GM18502 (cell line): ENCODE results near the gene PARP12.

ENCODE experiments used
- ATAC-seq: cut with Tn5 transposase; IDR thresholded peaks from one replicate; pipeline ENCODE4 v1.9.1; 2021; ENCODE audit warnings: mild to moderate bottlenecking; ENCODE audit not compliant: unreplicated experiment, poor library complexity

PARP12 gene

GRCh38 chr7:140039896-140040295, 22.9 kb downstream of the PARP12 start:
- no peak for ATAC-seq

DNA sequence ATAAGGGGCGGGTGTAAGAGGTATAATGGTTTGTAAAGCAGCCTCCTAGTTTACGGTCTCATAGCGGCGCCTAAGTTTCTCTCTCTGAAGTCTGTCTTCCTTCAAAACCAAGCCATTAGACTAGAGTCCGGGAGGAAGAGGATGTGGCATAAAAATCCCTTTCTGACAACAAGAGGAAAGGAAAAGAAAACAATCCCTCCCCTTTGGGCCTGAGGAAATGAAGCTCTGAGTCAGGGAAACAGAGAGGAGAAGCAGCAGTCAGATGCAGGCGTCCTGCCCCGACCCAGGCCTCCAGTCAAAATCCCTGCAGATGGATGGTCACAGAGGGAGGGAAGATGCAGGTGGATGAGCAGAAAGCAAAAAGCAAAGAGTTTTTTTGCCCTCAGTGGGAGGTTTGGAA, 23.7 kb downstream of the PARP12 start:
- ATAC-seq: no peak

DNA sequence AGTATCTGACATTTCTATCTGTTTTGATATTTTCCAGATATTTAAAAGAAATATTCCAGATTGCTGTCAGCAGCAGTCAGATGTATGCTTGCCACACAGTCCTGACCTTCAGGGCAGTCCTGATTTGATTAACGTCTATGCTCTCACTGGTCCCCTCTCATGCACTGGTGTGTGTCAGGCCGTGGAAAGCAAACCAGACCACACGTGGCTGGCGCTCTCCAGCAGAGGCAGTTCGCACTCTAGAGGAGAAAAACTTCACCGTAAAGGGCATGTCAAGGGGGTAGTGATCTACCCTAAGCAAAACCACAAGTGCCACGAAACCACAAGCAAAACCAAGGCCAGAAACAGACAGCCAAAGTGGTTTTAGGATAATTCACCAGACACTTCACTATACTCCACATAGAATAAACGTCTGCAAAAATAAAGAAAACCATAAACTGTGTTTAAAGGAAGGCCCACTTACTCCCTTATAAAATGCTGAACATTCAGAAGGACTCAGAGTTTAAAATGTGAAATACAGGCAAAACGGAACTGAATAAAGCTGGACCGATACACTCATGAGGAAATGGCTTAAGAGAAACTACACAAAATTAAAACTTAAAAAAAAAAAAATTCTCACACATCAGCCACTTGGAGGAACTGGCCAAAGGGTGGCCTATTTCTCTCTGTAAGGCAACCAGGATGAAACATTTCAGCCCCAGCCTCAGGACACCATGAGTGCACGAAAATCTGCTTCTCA, 26.4 kb downstream of the PARP12 start:
- no peak for ATAC-seq

- ATAC-seq: no peak
These were observed 27.1 kb downstream of the PARP12 start for GRCh38 chr7:140035400-140036223.

DNA sequence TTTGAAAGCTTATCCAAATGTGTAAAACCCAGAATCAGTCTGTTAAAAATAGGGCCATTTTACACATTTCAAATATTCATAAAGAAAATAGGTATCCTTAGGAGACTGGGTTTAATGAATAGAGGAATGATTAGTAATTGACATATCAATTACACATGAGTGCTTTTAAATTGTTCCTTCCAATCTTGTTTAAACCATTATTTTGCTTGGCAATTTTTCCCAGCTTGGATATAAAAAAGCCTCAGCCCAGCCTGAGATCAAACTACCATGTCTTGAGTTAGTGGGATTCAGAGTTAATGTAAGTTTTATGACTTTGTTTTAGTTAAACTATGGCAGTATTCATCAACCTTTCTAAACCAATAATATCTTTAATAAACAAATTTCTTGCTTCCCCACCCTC, 28.3 kb downstream of the PARP12 start:
- no peak for ATAC-seq

DNA sequence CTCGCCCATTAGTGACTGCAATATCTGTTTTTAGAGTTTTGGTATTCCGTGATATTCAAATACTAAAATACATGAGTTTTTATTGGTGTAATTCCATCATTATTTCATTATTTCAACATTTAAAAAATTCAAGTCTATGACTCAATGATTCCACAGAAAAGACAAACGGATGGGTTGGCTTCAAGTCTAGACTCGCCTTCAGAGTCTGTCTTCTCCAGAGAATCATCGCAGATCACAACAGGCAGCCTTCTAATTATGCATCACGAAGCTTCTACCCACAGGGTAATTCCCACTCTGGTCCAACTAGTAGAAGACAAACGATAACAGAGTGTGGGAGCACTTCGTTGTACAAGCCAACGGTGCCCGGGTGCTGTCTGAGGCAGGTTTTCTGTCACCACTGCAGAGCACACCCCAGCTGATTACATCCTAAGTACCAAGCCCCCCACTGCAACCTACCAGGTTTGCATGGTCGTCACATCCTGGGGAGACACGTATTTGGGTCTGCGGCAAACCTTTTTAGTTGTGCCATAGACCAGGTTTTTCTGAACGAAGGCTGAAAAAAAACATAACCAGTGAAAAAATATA, 28.9 kb downstream of the PARP12 start:
- ATAC-seq: no peak

DNA sequence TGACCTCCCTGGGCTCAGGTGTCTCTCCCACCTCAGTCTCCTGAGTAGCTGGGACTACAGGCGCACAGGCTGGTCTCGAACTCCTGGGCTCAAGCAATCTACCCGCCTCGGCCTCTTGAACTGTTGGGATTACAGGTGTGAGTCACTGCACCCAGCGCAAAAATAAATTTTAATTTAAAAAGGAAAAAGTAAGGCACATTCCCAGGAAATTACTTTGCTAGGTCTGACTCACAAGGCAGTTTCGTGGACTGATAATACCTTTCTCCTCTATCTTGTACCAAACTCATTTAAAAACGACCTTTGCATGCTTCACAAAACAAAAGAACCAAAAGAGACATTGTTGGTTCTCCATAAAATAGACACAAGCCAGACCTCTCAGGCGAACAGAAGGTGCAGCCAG, 29.7 kb downstream of the PARP12 start:
- no peak for ATAC-seq

- no peak for ATAC-seq
These were observed 31.4 kb downstream of the PARP12 start for GRCh38 chr7:140031364-140031763.

- no peak for ATAC-seq
These were observed 33.7 kb downstream of the PARP12 start for GRCh38 chr7:140029072-140029471.

- ATAC-seq: no peak
These were observed 34.4 kb downstream of the PARP12 start for GRCh38 chr7:140028311-140028710.

DNA sequence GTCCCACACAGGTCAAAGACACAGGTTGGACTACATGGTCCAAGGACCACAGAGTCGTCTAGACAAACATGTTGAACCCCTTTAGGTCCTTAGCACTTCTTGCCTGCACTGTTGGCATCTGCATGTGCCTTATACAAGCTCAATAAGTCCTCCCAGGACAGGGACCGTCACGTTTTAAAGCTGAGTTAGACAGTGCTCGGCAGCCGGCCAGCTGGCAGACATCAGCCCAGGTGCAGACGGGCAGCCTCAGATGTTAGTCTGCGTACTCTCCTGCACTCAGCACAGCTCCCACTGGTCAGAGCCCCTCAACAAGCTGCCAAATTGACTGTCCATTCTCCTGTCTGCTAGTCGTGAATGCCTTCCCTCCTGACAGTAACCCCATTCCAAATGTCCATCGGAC, 34.9 kb downstream of the PARP12 start:
- no peak for ATAC-seq

GRCh38 chr7:140026935-140027334, 35.8 kb downstream of the PARP12 start:
- no peak for ATAC-seq

- no peak for ATAC-seq
These were observed 36.8 kb downstream of the PARP12 start for GRCh38 chr7:140025814-140026433.

GRCh38 chr7:140025241-140025640, 37.5 kb downstream of the PARP12 start:
- no peak for ATAC-seq

- no peak for ATAC-seq
These were observed 38.2 kb downstream of the PARP12 start for GRCh38 chr7:140024585-140024984.

DNA sequence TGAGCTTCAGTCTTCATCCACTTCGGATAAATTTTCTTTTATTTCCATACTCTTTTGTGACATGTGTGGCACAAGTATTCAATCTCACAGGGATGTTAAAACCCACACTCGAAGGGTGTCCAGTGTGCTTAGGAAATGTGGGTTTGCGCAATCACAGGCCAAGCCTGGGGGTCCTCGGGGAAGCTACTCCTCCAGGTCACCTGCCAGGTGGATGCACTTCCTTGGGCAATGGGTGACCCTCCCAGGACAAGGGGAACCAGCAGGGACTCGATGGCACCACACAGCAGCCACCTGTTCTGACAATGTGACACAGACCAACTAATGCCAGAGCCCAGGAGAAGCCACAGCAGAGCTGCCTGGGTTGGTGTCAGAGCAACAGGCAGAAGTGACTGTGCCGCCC, 39.0 kb downstream of the PARP12 start:
- ATAC-seq: no peak

- ATAC-seq: no peak
These were observed 40.1 kb downstream of the PARP12 start for GRCh38 chr7:140022582-140023211.

DNA sequence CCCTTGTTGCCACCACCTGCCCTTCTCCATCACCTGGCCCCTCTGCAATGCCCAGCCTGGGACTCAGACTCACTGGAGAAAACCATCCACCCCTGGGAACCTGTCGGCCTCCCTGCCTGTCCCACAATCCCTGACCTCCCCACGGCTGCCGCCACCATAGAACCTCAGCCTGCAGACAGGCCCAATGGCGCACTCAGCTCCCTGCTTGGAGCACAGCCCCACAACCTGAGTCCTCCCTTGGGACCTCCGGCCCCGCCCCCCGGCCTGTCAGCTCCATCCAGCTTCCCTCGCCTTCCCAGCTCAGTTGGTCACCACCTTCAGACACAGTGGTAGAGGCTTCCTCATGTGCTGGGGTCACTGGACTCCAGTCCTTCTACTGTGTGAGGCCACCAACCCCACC, 41.1 kb downstream of the PARP12 start:
- ATAC-seq: no peak

DNA sequence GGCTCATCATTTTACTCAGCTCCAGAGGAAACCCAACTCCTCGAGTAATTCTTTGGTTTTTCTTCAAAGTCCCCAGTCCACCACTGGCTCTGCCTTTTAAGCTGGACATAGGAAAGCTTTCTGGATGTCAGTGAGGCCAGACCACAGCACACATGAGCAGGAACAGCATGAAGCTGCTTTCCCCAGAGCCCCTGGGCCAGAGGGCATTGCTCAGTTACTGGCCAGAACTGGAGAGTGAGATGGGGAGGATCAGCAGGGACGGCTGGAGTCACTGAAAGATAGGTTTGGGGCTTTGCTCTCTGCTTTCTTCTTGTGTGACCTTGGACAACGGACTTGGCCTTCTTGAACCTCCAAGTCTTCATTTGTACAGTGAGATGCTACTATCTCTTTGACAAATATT, 43.1 kb downstream of the PARP12 start:
- ATAC-seq: no peak

GRCh38 chr7:140019172-140019571, 43.6 kb downstream of the PARP12 start:
- no peak for ATAC-seq
